Upper lobe of left lung (tissue), 6 donors: ENCODE data around the gene PIBF1. TPM values are rescaled to one million over a fixed set of nuclear protein-coding genes. Genes with fewer than 3 reads are reported as not detected.
"Not testable (repeated sequence)": the region's sequence is repeated elsewhere in the genome, so short reads cannot be mapped to it uniquely, and the experiment has no call there.

Source experiments
- ATAC-seq, 2 donors: fragments of 200-7000 bp; cut with Tn5 transposase; one replicate each; pipeline ENCODE4 v1.9.1; 2022; ENCODE audit warnings: mild to moderate bottlenecking in 2 of 2, moderate library complexity in 2 of 2; ENCODE audit not compliant: low FRiP score in 2 of 2
- DNase-seq, 2 donors: peaks; one replicate each; pipeline ENCODE4 v3.0.0-alpha.2; 2019 to 2020
- H3K27ac ChIP-seq, 4 donors: fragments of 200-600 bp; sonication (generic); one replicate each; pipeline ENCODE4 v1.5.1; 2016 to 2019
- H3K27me3 ChIP-seq, 4 donors: fragments of 200-600 bp; sonication (generic); one replicate each; pipeline ENCODE4 v1.5.1; 2017 to 2019
- H3K36me3 ChIP-seq, 4 donors: fragments of 200-600 bp; sonication (generic); one replicate each; pipeline ENCODE4 v1.5.1; 2016 to 2019
- H3K4me1 ChIP-seq, 4 donors: fragments of 200-600 bp; sonication (generic); one replicate each; pipeline ENCODE4 v1.5.1; 2018 to 2019
- H3K4me3 ChIP-seq, 4 donors: fragments of 200-600 bp; sonication (generic); one replicate each; pipeline ENCODE4 v1.5.1; 2017 to 2019; ENCODE audit warnings: mild to moderate bottlenecking in 2 of 4, moderate library complexity in 1 of 4
- H3K9me3 ChIP-seq, 4 donors: fragments of 200-600 bp; sonication (generic); one replicate each; pipeline ENCODE4 v1.5.1; 2018 to 2019
- CTCF ChIP-seq, 6 experiments: fragments of 450-650 bp in 4 of 6; fragments of 200-600 bp in 2 of 6; sonication (generic) in 2 of 6; IDR thresholded peaks; one replicate each; pipeline ENCODE4 v1.5.1; 2016 to 2019; ENCODE audit warnings: antibody characterized with exemption in 6 of 6
- EP300 ChIP-seq, 4 donors: sonication (generic); formaldehyde crosslinking; IDR thresholded peaks; one replicate each; pipeline ENCODE4 v1.5.1; 2017; ENCODE audit warnings: antibody characterized with exemption in 4 of 4, control low read depth in 2 of 4
- POLR2A ChIP-seq, 4 donors: fragments of 450-650 bp; IDR thresholded peaks; one replicate each; pipeline ENCODE4 v1.5.1; 2016 to 2017; ENCODE audit warnings: antibody characterized with exemption in 4 of 4, mild to moderate bottlenecking in 2 of 4
- POLR2AphosphoS5 ChIP-seq, 2 donors: sonication (generic); formaldehyde crosslinking; IDR thresholded peaks; one replicate each; pipeline ENCODE4 v1.5.1; 2017; ENCODE audit warnings: antibody characterized with exemption in 2 of 2
- WGBS, 2 donors: methylation state at CpG; one replicate each; pipeline ENCODE4 v1.1.5; 2017 to 2018; 5-methylcytosine and 5-hydroxymethylcytosine counted together
- total RNA-seq, 6 donors: library from RNA; depleted of rRNA in 4 of 6; stranded (reverse); fragments of >200 nt in 4 of 6; gene quantifications; one replicate each; pipeline versions ENCODE4 v1.1.0 to v1.2.1, GENCODE V29; 2016 to 2021
- donor health status: DM: no; HTN: no; CAD: no; lungs with moderate emphysema.
- donor health status: DM: no; HTN: yes; CAD: no; lungs with severe emphysema.

PIBF1 gene
- total RNA-seq, 6 donors from 2014 or later: 14.1 to 80.7 (median 21.4) TPM

GRCh38 chr13:72774019-72774418, 7.9 kb upstream of the PIBF1 start:
- Histone ChIP-seq H3K36me3 (peaks cover 58 to 96% (median 68%) of the 10 kb centered on the region in 4 donors), H3K27me3 (no peaks in the 10 kb centered on the region), H3K4me3 (no peak overlapping the region), H3K4me1 (peaks cover under 1 to 5% (median 1%) of the 10 kb centered on the region in 4 donors), H3K27ac (no peak overlapping the region), H3K9me3 (no peaks in the 10 kb centered on the region)
- ATAC-seq: no peak
- WGBS, 2 donors: 80 to 85% methylated on average over 2 of the region's 2 CpGs
- DNase-seq: no peak
- TF ChIP-seq CTCF (IDR thresholded peaks at IDR 0.05) (no peak), POLR2A (IDR thresholded peaks at IDR 0.05) (no peak), EP300 (IDR thresholded peaks at IDR 0.05) (no peak)

- WGBS, 2 donors: 6 to 10% methylated on average over 7 of the region's 7 CpGs
- DNase-seq: no peak
- TF ChIP-seq EP300 (IDR thresholded peaks at IDR 0.05) (no peak), POLR2A (IDR thresholded peaks at IDR 0.05) (no peak), POLR2AphosphoS5 (IDR thresholded peaks at IDR 0.05) (no peak), CTCF (IDR thresholded peaks at IDR 0.05) (no peak)
- H3K9me3 ChIP-seq: no peaks in the 10 kb centered on the region
- H3K27ac ChIP-seq: peak overlapping the region; percentile 66 to 93 (median 91)
- H3K4me1 ChIP-seq: peaks cover 27 to 52% (median 29%) of the 10 kb centered on the region in 4 donors
- peaks cover 0 to 21% (median 3%) of the 10 kb centered on the region in 4 donors for H3K36me3 ChIP-seq
- no peak for ATAC-seq
- H3K27me3 ChIP-seq: no peaks in the 10 kb centered on the region
- peak overlapping the region; percentile 64 to 99 (median 94) for H3K4me3 ChIP-seq
Measured at GRCh38 chr13:72782717-72783116, 784 bp downstream of the PIBF1 start.

GRCh38 chr13:72784679-72785078, 2.7 kb downstream of the PIBF1 start:
- DNase-seq, H3K27ac ChIP-seq, H3K9me3 ChIP-seq, H3K4me3 ChIP-seq, ATAC-seq, H3K27me3 ChIP-seq: not testable (repeated sequence)
- Histone ChIP-seq H3K4me1 (peaks cover 21 to 45% (median 29%) of the 10 kb centered on the region in 4 donors), H3K36me3 (peaks cover 0 to 13% (median 1%) of the 10 kb centered on the region in 4 donors)
- WGBS, 2 donors: 93 to 95% methylated on average over 4 of the region's 4 CpGs

- Histone ChIP-seq H3K4me1 (peaks cover 4 to 30% (median 11%) of the 10 kb centered on the region in 4 donors), H3K4me3 (no peak overlapping the region), H3K27ac (peak overlapping the region in 3 of 4 donors; percentile 43 to 60 (median 46)), H3K36me3 (peaks cover 0 to 42% (median 4%) of the 10 kb centered on the region in 4 donors), H3K27me3 (no peaks in the 10 kb centered on the region), H3K9me3 (no peaks in the 10 kb centered on the region)
- ATAC-seq (peak in 1 of 2 donors; percentile 48), DNase-seq (no peak)
- WGBS, 2 donors: 41 to 47% methylated on average over 1 of the region's 1 CpG
- no peak for TF ChIP-seq CTCF (IDR thresholded peaks at IDR 0.05)
- TF ChIP-seq EP300 (IDR thresholded peaks at IDR 0.05): no peak
- TF ChIP-seq POLR2AphosphoS5 (IDR thresholded peaks at IDR 0.05): no peak
- TF ChIP-seq POLR2A (IDR thresholded peaks at IDR 0.05): no peak
Measured at GRCh38 chr13:72788831-72789230, 6.9 kb downstream of the PIBF1 start.

- no peaks in the 10 kb centered on the region for H3K9me3 ChIP-seq
- DNase-seq (no peak), ATAC-seq (no peak)
- H3K27me3 ChIP-seq: no peaks in the 10 kb centered on the region
- no peak overlapping the region for H3K4me3 ChIP-seq
- no peak for TF ChIP-seq POLR2A (IDR thresholded peaks at IDR 0.05)
- TF ChIP-seq POLR2AphosphoS5 (IDR thresholded peaks at IDR 0.05): no peak
- TF ChIP-seq EP300 (IDR thresholded peaks at IDR 0.05): no peak
- TF ChIP-seq CTCF (IDR thresholded peaks at IDR 0.05): no peak
- H3K4me1 ChIP-seq: peaks cover 0 to 18% (median 8%) of the 10 kb centered on the region in 4 donors
- WGBS, 2 donors: 93 to 97% methylated on average over 2 of the region's 2 CpGs
- no peak overlapping the region for H3K27ac ChIP-seq
- H3K36me3 ChIP-seq: peaks cover 0 to 67% (median 12%) of the 10 kb centered on the region in 4 donors
Measured at GRCh38 chr13:72792640-72793039, 10.7 kb downstream of the PIBF1 start.
